Naive B cell (primary cell): ENCODE results near the gene MOAP1. TPM values are rescaled to one million over a fixed set of nuclear protein-coding genes. Genes with fewer than 3 reads are reported as not detected.
A peak's percentile ranks its signal among the peaks of the same experiment; 100 is the strongest.
"Not testable (repeated sequence)": the region's sequence is repeated elsewhere in the genome, so short reads cannot be mapped to it uniquely, and the experiment has no call there.

ENCODE experiments used
- ATAC-seq, 2 donors: fragments of 150-1000 bp; cut with Tn5 transposase; 2 replicates each; pipeline ENCODE4 v1.10.0; 2021; ENCODE audit warnings: low read depth in 2 of 2, mild to moderate bottlenecking in 2 of 2, moderate library complexity in 2 of 2
- DNase-seq: peaks from one replicate; pipeline ENCODE4 v3.0.0; 2022
- H3K27ac Mint-ChIP-seq, 6 donors: one replicate each; pipeline ENCODE4 v1.8.0; 2020 to 2022; ENCODE audit warnings: mild to moderate bottlenecking in 6 of 6, mixed read lengths in 6 of 6, moderate library complexity in 5 of 6, inconsistent platforms in 2 of 6
- H3K27me3 Mint-ChIP-seq, 3 donors: one replicate each; pipeline ENCODE4 v1.8.0; 2021 to 2022; ENCODE audit warnings: mixed read lengths in 3 of 3, mild to moderate bottlenecking in 1 of 3
- H3K36me3 Mint-ChIP-seq, 2 donors: one replicate each; pipeline ENCODE4 v1.8.0; 2020 to 2022; ENCODE audit warnings: mixed read lengths in 2 of 2, inconsistent platforms in 1 of 2, mild to moderate bottlenecking in 1 of 2
- H3K4me1 Mint-ChIP-seq, 3 donors: one replicate each; pipeline ENCODE4 v1.8.0; 2020 to 2022; ENCODE audit warnings: mixed read lengths in 3 of 3, inconsistent platforms in 1 of 3, mild to moderate bottlenecking in 1 of 3, moderate library complexity in 1 of 3
- H3K4me3 Mint-ChIP-seq, 8 donors: one replicate each; pipeline ENCODE4 v1.8.0; 2020 to 2022; ENCODE audit warnings: mild to moderate bottlenecking in 8 of 8, mixed read lengths in 8 of 8, moderate library complexity in 8 of 8, inconsistent platforms in 2 of 8
- H3K9me3 Mint-ChIP-seq, 7 donors: one replicate each; pipeline ENCODE4 v1.8.0; 2020 to 2022; ENCODE audit warnings: mixed read lengths in 7 of 7, mild to moderate bottlenecking in 5 of 7, inconsistent platforms in 2 of 7, moderate library complexity in 1 of 7
- polyA plus RNA-seq, 6 donors: library from polyadenylated mRNA; unstranded; fragments of 300-500 nt; fragmentation: Illumina TruSeq; gene quantifications; one replicate each; pipeline ENCODE4 v1.2.3, GENCODE V29; 2021; ENCODE audit warnings: low read depth in 6 of 6

MOAP1 gene
- polyA plus RNA-seq, 6 donors from 2014 or later: 64.6 to 100 (median 82.0) TPM

DNA sequence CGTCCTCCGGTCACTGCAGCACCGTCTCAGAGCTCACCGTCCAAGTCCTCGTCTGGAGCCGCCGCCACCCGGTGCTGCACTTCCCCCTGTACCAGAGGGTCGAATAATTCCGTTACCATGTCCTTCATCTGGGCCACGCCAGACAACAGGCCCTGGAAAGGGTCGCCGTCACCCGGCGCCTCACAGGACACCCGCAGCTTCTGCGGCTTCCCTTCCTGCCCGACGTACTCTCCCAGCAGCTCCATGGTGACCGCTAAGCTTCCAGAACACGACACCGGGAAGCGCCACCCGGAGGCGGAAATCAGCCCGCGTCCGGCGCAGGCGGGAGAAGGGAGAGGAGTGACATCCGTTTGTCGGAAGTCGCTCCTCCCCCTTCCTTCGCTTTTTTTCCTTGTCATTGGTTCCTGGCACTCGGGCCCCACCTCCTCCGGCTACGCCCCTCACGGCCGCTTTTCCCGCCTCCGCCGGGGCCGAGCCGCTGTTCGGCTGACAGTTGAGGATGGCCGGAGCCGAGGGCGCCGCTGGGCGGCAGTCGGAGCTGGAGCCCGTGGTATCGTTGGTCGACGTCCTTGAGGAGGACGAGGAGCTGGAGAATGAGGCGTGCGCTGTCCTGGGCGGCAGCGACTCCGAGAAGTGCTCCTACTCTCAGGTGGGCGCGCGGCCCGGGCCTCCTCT lies 22.2 kb upstream of the MOAP1 start, which contains the start of the genes GON7 and UBR7:
GON7 (minus strand) TSS at position 273 of the 675 bp plus-strand sequence; CDS start at position 245, 28 bp downstream.
UBR7 (plus strand) TSS at position 464 of the 675 bp plus-strand sequence; CDS start at position 500, 36 bp downstream.
- Mint-ChIP-seq H3K27ac (peak within 1 kb of the TSS; percentile 91 to 98 (median 94)), H3K36me3 (peaks cover 0 to 8% of the 10 kb centered on the region in 2 donors), H3K27me3 (no peaks in the 10 kb centered on the region), H3K4me1 (peaks cover 35 to 73% (median 52%) of the 10 kb centered on the region in 3 donors), H3K9me3 (no peaks in the 10 kb centered on the region), H3K4me3 (peak within 1 kb of the TSS; percentile 95 to 100 (median 98))
- ATAC-seq (peak; percentile 88 to 91), DNase-seq (peak; percentile 86)

GRCh38 chr14:93201155-93201704 lies 16.5 kb upstream of the MOAP1 start:
- Mint-ChIP-seq H3K4me1 (peaks cover 16 to 31% (median 22%) of the 10 kb centered on the region in 3 donors), H3K36me3 (peaks cover 0 to 3% of the 10 kb centered on the region in 2 donors), H3K4me3 (no peak overlapping the region), H3K27me3 (no peaks in the 10 kb centered on the region), H3K9me3 (no peaks in the 10 kb centered on the region), H3K27ac (peak overlapping the region in 1 of 6 donors; percentile 12)
- DNase-seq (no peak), ATAC-seq (no peak)

DNA sequence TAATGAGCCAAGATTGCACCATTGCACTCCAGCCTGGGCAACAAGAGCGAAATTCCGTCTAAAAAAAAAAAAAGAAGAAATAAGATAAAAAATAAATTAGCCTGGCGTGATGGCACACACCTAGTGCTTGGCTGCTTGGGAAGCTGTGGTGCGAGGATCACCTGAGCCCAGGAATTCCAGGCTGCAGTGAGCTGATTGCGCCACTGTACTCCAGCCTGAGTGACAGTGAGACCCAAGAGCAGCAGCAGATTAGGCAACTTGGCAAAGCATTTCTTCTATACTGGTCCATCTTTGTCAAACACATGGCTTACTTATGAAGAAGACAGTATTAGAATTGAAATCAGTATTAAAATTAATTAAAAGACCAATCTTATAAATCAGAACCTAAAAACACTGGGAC lies 15.9 kb upstream of the MOAP1 start:
- Mint-ChIP-seq H3K27me3 (no peaks in the 10 kb centered on the region), H3K36me3 (peaks cover 0 to 3% of the 10 kb centered on the region in 2 donors), H3K27ac (no peak overlapping the region), H3K9me3 (no peaks in the 10 kb centered on the region), H3K4me1 (peaks cover 13 to 24% (median 15%) of the 10 kb centered on the region in 3 donors), H3K4me3 (no peak overlapping the region)
- DNase-seq (no peak), ATAC-seq (no peak)

GRCh38 chr14:93199031-93199430 lies 14.3 kb upstream of the MOAP1 start:
- peaks cover 3 to 9% (median 4%) of the 10 kb centered on the region in 3 donors for H3K4me1 Mint-ChIP-seq
- H3K9me3 Mint-ChIP-seq: no peaks in the 10 kb centered on the region
- ATAC-seq (no peak), DNase-seq (no peak)
- H3K27me3 Mint-ChIP-seq: no peaks in the 10 kb centered on the region
- peaks cover 0 to 3% of the 10 kb centered on the region in 2 donors for H3K36me3 Mint-ChIP-seq
- no peak overlapping the region for H3K27ac Mint-ChIP-seq
- H3K4me3 Mint-ChIP-seq: no peak overlapping the region

- Mint-ChIP-seq H3K27me3 (no peaks in the 10 kb centered on the region), H3K9me3 (no peaks in the 10 kb centered on the region), H3K4me3 (no peak overlapping the region), H3K27ac (no peak overlapping the region), H3K36me3 (no peaks in the 10 kb centered on the region), H3K4me1 (peaks cover 0 to 5% (median 4%) of the 10 kb centered on the region in 3 donors)
- no peak for DNase-seq
- no peak for ATAC-seq
Measured at GRCh38 chr14:93195316-93195999, 10.8 kb upstream of the MOAP1 start.

GRCh38 chr14:93186956-93187355 lies 2.3 kb upstream of the MOAP1 start:
- H3K4me3 Mint-ChIP-seq: peak overlapping the region in 1 of 8 donors; percentile 99
- H3K4me1 Mint-ChIP-seq: peaks cover 25 to 36% (median 26%) of the 10 kb centered on the region in 3 donors
- H3K27ac Mint-ChIP-seq: peak overlapping the region in 3 of 6 donors; percentile 96 to 99 (median 99)
- DNase-seq (no peak), ATAC-seq (no peak)
- peaks cover under 1 to 2% of the 10 kb centered on the region in 2 donors for H3K36me3 Mint-ChIP-seq
- H3K9me3 Mint-ChIP-seq: no peaks in the 10 kb centered on the region
- H3K27me3 Mint-ChIP-seq: no peaks in the 10 kb centered on the region

- Mint-ChIP-seq H3K9me3 (no peaks in the 10 kb centered on the region), H3K27me3 (no peaks in the 10 kb centered on the region), H3K36me3 (peaks cover 5 to 7% of the 10 kb centered on the region in 2 donors), H3K4me1 (peaks cover 29 to 36% (median 29%) of the 10 kb centered on the region in 3 donors), H3K4me3 (peak overlapping the region in 4 of 8 donors; percentile 63 to 99 (median 83)), H3K27ac (peak overlapping the region; percentile 27 to 99 (median 96))
- DNase-seq (no peak), ATAC-seq (no peak)
Measured at GRCh38 chr14:93186466-93186865, 1.8 kb upstream of the MOAP1 start.

GRCh38 chr14:93185349-93185720 lies 638 bp upstream of the MOAP1 start:
- ATAC-seq (peak; percentile 1), DNase-seq (no peak)
- Mint-ChIP-seq H3K36me3 (peaks cover 5 to 7% of the 10 kb centered on the region in 2 donors), H3K4me1 (peaks cover 29 to 36% (median 29%) of the 10 kb centered on the region in 3 donors), H3K27me3 (no peaks in the 10 kb centered on the region), H3K4me3 (peak overlapping the region; percentile 91 to 99 (median 96)), H3K27ac (peak overlapping the region; percentile 96 to 100 (median 99)), H3K9me3 (no peaks in the 10 kb centered on the region)

DNA sequence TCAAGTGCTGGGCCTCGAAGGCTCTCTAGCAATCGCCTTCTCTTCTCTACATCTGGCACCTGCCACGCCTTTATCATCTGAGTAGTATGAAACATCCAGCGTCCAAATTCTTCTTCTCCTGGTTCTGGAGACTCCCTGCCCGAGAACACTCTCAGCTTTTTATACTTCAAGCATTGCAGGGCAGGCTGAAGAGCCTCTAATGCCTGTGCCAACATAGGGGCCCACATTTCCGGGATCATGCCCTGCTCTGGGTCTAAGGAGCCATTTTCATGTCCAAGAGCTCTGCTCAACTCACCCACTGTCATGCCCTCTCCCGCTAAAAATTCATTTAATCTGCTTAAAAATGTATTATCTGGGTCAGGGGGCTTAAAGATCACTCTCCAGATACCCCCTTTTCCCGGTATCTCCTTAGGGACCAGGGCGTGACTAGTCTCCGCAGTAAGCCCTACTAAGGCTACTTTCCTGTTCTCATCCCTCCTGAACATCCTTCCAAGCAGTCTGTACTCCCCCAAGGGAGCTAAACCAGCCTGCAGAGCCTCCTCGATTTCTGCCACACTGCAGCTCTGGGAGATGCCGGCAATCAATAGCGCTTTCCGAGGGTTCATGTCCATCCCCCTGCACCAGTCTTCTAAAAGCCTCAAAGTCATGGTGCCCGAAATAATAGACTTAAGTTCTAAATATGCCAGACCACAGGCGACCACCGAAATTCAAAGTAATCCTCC lies 940 bp downstream of the MOAP1 start:
- peak overlapping the region; percentile 82 to 97 (median 92) for H3K27ac Mint-ChIP-seq
- ATAC-seq (no peak), DNase-seq (no peak)
- peaks cover 23 to 35% (median 32%) of the 10 kb centered on the region in 3 donors for H3K4me1 Mint-ChIP-seq
- H3K27me3 Mint-ChIP-seq: no peaks in the 10 kb centered on the region
- peak overlapping the region; percentile 83 to 99 (median 91) for H3K4me3 Mint-ChIP-seq
- peaks cover 5 to 7% of the 10 kb centered on the region in 2 donors for H3K36me3 Mint-ChIP-seq
- no peaks in the 10 kb centered on the region for H3K9me3 Mint-ChIP-seq

DNA sequence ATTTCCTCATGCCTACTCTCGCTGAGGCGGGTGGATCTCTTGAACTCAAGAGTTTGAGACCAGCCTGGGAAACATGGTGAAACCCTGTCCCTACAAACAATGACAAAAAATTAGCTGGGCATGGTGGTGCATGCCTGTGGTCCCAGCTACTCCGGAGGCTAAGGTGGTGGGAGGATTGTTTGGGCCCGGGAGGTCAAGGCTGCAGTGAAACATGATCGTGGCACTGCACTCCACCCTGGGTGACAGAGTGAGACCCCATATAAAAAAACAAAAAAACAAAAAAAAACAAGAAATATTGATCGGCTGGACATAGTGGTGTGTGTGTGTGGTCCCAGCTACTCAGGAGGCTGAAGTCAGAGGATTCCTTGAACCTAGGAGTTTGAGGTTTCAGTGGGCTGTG lies 9.2 kb downstream of the MOAP1 start:
- H3K27me3 Mint-ChIP-seq: peaks cover 0 to 11% (median 0%) of the 10 kb centered on the region in 3 donors
- DNase-seq: no peak
- ATAC-seq: no peak
- no peaks in the 10 kb centered on the region for H3K36me3 Mint-ChIP-seq
- no peak overlapping the region for H3K27ac Mint-ChIP-seq
- peaks cover 0 to 3% (median 0%) of the 10 kb centered on the region in 3 donors for H3K4me1 Mint-ChIP-seq
- H3K9me3 Mint-ChIP-seq: no peaks in the 10 kb centered on the region
- no peak overlapping the region for H3K4me3 Mint-ChIP-seq

DNA sequence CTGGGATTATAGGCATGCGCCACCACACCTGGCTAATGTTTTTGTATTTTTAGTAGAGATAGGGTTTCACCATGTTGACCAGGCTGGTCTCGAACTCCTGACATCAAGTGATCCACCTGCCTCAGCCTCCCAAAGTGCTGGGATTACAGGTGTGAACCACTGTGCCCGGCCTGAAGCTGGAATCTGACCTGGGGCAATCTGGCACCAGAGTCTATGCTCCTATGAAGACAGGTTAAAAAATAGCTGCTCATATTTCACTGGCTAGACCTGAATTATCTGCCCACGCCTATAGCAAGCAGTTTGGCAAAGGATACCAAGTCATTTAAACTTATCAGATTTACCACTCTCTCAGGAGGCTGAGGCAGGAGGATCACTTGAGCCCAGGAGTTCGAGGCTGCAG lies 10.0 kb downstream of the MOAP1 start:
- H3K27ac Mint-ChIP-seq, DNase-seq, H3K4me3 Mint-ChIP-seq, ATAC-seq, H3K4me1 Mint-ChIP-seq, H3K9me3 Mint-ChIP-seq, H3K36me3 Mint-ChIP-seq: not testable (repeated sequence)
- H3K27me3 Mint-ChIP-seq: peaks cover 0 to 11% (median 0%) of the 10 kb centered on the region in 3 donors

GRCh38 chr14:93173943-93174395 lies 10.7 kb downstream of the MOAP1 start:
- DNase-seq (no peak), ATAC-seq (no peak)
- peaks cover 0 to 11% (median 0%) of the 10 kb centered on the region in 3 donors for H3K27me3 Mint-ChIP-seq
- H3K36me3 Mint-ChIP-seq: no peaks in the 10 kb centered on the region
- H3K4me3 Mint-ChIP-seq: no peak overlapping the region
- H3K4me1 Mint-ChIP-seq: no peaks in the 10 kb centered on the region
- H3K9me3 Mint-ChIP-seq: no peaks in the 10 kb centered on the region
- H3K27ac Mint-ChIP-seq: peak overlapping the region in 2 of 6 donors; percentile 9 to 49

GRCh38 chr14:93171376-93171775 lies 13.3 kb downstream of the MOAP1 start:
- Mint-ChIP-seq H3K4me3 (no peak overlapping the region), H3K9me3 (no peaks in the 10 kb centered on the region), H3K36me3 (no peaks in the 10 kb centered on the region), H3K27me3 (peaks cover 0 to 11% (median 0%) of the 10 kb centered on the region in 3 donors), H3K27ac (no peak overlapping the region), H3K4me1 (no peaks in the 10 kb centered on the region)
- ATAC-seq (no peak), DNase-seq (no peak)
